ENCODE results near the gene NEIL1.

The NEIL1 gene

GRCh38 chr15:75397494-75397893 lies 50.7 kb downstream of the NEIL1 start:
- DNase-seq = no peak

- DNase-seq = no peak
Observed at GRCh38 chr15:75403892-75404291, 57.1 kb downstream of the NEIL1 start.

Data from stimulated activated CD4-positive, alpha-beta T cell treated with anti-CD3 and anti-CD28 coated beads, Interleukin-2, amount 100 ng/mL, for 48 hours (primary cell).